Esophagus squamous epithelium (tissue), 5 donors: ENCODE results near the gene TRAP1. TPM values are rescaled to one million over a fixed set of nuclear protein-coding genes. Genes with fewer than 3 reads are reported as not detected.

Source experiments
- DNase-seq: peaks from one replicate; lab custom pipeline; 2025; lab: John Stamatoyannopoulos, UW
- H3K27ac ChIP-seq, 4 donors: fragments of 200-600 bp; sonication (generic); one replicate each; pipeline ENCODE4 v1.5.1; 2016 to 2019; ENCODE audit warnings: mild to moderate bottlenecking in 1 of 4
- H3K27me3 ChIP-seq, 4 donors: fragments of 200-600 bp; sonication (generic); 1 replicate in 3 of 4; 2 replicates in 1 of 4; pipeline versions ENCODE4 v1.5.1 to v1.6.0; 2017 to 2021; ENCODE audit warnings: antibody characterized with exemption in 1 of 4
- H3K36me3 ChIP-seq, 3 donors: fragments of 200-600 bp; sonication (generic); one replicate each; pipeline ENCODE4 v1.5.1; 2016 to 2019
- H3K4me1 ChIP-seq, 3 donors: fragments of 200-600 bp; sonication (generic); one replicate each; pipeline ENCODE4 v1.5.1; 2017 to 2019
- H3K4me3 ChIP-seq, 4 donors: fragments of 200-600 bp; sonication (generic); 1 replicate in 3 of 4; 2 replicates in 1 of 4; pipeline ENCODE4 v1.5.1; 2016 to 2019; ENCODE audit warnings: mild to moderate bottlenecking in 2 of 4, moderate library complexity in 1 of 4
- H3K9me3 ChIP-seq, 3 donors: fragments of 200-600 bp; sonication (generic); one replicate each; pipeline ENCODE4 v1.5.1; 2016 to 2019
- POLR2A ChIP-seq, 4 donors: fragments of 450-650 bp; IDR thresholded peaks; one replicate each; pipeline ENCODE4 v1.6.1; 2017; ENCODE audit warnings: antibody characterized with exemption in 4 of 4, mild to moderate bottlenecking in 4 of 4, moderate library complexity in 3 of 4
- WGBS, 2 donors: methylation state at CpG; one replicate each; pipeline ENCODE4 v1.1.5; 2018; 5-methylcytosine and 5-hydroxymethylcytosine counted together
- intact Hi-C: fragments of 100-400 bp; cut with DNase I; formaldehyde crosslinking; loops from one replicate; pipeline ENCODE4 v1.15.0; 2022
- total RNA-seq, 4 donors: library from RNA; depleted of rRNA; stranded (reverse); fragments of >200 nt; gene quantifications; one replicate each; pipeline ENCODE4 v1.1.0, GENCODE V29; 2016
- TF ChIP-seq, protein P1 (sequence below), 6 experiments: fragments of 450-650 bp in 4 of 6; fragments of 200-600 bp in 2 of 6; sonication (generic) in 2 of 6; IDR thresholded peaks; one replicate each; pipeline ENCODE4 v1.5.1; 2016 to 2019; ENCODE audit warnings: antibody characterized with exemption in 6 of 6, mild to moderate bottlenecking in 4 of 6, moderate library complexity in 4 of 6
- donor health status: DM: yes; HTN: yes; CAD: no.

Gene TRAP1
- total RNA-seq, 4 donors from 2014 or later = 76.5 to 121 (median 97.6) TPM

DNA sequence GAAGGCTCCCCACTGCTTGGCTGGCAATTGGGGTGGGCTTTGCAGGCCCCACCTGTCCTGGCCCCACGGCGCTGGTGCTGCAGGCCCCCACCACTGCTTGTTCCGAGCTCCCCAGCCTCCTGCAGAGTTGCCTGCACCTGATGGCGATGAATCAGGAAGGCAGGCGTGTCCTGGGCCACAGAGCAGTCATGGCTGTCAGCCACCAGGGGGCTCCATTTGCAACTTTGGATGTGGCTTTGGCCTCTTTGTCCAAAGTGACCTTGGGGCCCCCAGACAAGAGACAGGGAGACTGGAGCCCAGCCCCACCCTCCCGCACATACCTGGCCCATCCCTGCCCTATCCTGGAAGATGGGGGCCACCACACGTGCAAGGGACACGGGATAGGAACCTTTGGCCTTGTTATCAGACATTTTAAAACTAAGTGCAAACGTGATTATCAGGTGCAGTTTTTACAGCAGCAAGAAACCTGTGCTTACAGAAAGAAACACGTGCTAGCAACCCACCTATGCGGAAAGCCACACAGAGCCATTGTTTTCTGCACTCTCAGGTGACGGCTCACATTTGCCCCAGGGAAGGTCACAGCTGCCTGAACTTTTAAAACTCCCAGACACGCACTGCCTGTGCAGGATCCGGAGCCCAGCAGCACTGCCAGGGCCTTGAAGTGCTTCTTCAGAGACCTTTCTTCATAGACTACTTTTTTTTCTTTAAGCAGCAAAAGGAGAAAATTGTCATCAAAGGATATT is 62.9 kb downstream of the TRAP1 start, which contains the start of gene DNASE1:
Gene DNASE1 (plus strand): TSS at position 443 of the 743 bp plus-strand sequence. CDS start 683 bp downstream, outside the sequence.
- 58 to 67% methylated on average over 3 to 6 of the region's 14 CpGs for WGBS, 2 donors
- intact Hi-C loops = no loop called here
- no peaks in the 10 kb centered on the region for H3K27me3 ChIP-seq
- H3K27ac ChIP-seq = no peak within 1 kb of the TSS
- H3K36me3 ChIP-seq = peaks cover 19 to 76% (median 30%) of the 10 kb centered on the region in 3 donors
- no peak for DNase-seq
- H3K9me3 ChIP-seq = no peaks in the 10 kb centered on the region
- TF ChIP-seq, protein P1, sequence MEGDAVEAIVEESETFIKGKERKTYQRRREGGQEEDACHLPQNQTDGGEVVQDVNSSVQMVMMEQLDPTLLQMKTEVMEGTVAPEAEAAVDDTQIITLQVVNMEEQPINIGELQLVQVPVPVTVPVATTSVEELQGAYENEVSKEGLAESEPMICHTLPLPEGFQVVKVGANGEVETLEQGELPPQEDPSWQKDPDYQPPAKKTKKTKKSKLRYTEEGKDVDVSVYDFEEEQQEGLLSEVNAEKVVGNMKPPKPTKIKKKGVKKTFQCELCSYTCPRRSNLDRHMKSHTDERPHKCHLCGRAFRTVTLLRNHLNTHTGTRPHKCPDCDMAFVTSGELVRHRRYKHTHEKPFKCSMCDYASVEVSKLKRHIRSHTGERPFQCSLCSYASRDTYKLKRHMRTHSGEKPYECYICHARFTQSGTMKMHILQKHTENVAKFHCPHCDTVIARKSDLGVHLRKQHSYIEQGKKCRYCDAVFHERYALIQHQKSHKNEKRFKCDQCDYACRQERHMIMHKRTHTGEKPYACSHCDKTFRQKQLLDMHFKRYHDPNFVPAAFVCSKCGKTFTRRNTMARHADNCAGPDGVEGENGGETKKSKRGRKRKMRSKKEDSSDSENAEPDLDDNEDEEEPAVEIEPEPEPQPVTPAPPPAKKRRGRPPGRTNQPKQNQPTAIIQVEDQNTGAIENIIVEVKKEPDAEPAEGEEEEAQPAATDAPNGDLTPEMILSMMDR (IDR thresholded peaks at IDR 0.05) = peak; percentile 43 to 72 (median 59)
- TF ChIP-seq POLR2A (IDR thresholded peaks at IDR 0.05) = no peak
- H3K4me3 ChIP-seq = no peak within 1 kb of the TSS
- H3K4me1 ChIP-seq = no peaks in the 10 kb centered on the region

GRCh38 chr16:3652373-3653195 is 64.7 kb downstream of the TRAP1 start:
- no peak for DNase-seq
- no peak overlapping the region for H3K4me3 ChIP-seq
- no peak overlapping the region for H3K27ac ChIP-seq
- WGBS, 2 donors = 79 to 86% methylated on average over 11 to 12 of the region's 14 CpGs
- H3K27me3 ChIP-seq = no peaks in the 10 kb centered on the region
- H3K4me1 ChIP-seq = no peaks in the 10 kb centered on the region
- intact Hi-C loops = no loop called here
- no peaks in the 10 kb centered on the region for H3K9me3 ChIP-seq
- TF ChIP-seq, protein P1 (IDR thresholded peaks at IDR 0.05) = no peak
- no peak for TF ChIP-seq POLR2A (IDR thresholded peaks at IDR 0.05)
- peaks cover 18 to 57% (median 18%) of the 10 kb centered on the region in 3 donors for H3K36me3 ChIP-seq

- intact Hi-C loops = no loop called here
- TF ChIP-seq, protein P1 (IDR thresholded peaks at IDR 0.05) = no peak
- no peak for TF ChIP-seq POLR2A (IDR thresholded peaks at IDR 0.05)
- 51 to 68% methylated on average over 6 to 7 of the region's 18 CpGs for WGBS, 2 donors
- H3K27me3 ChIP-seq = no peaks in the 10 kb centered on the region
- H3K36me3 ChIP-seq = peaks cover 9 to 49% (median 9%) of the 10 kb centered on the region in 3 donors
- no peaks in the 10 kb centered on the region for H3K9me3 ChIP-seq
- DNase-seq = no peak
- peaks cover 0 to 2% (median 0%) of the 10 kb centered on the region in 3 donors for H3K4me1 ChIP-seq
- no peak overlapping the region for H3K27ac ChIP-seq
- H3K4me3 ChIP-seq = no peak overlapping the region
These were observed 65.6 kb downstream of the TRAP1 start for GRCh38 chr16:3651461-3652372.

DNA sequence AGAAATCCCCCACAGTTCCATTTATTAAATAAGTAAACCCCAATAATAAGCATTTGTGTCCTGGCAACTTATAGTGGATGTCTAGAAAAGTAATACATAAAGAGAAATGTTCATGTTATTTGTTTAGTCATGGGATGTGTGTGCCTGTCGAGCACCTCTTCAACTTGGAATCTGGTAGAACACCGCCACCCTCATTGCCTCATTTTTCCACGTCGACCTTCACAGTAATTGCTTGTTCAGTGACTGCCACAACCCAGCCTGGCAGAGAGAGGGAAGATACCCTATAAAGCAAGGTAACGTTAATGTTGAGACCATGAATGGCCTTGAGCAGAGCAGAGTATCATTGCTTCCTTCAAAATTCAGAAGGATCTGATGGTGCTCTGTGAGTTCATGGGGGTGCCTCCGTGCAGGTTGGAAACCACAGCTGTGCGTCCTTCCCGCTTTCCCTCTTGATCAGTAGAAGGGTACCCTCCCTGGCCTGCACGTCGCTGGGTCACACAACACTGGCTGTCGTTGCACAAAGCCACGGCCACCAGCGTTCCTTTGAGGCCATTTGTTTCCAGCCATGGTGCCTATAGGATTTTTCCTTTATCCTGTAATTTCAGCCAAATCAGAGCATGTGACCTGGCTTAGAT is 66.6 kb downstream of the TRAP1 start:
- WGBS, 2 donors = 81 to 88% methylated on average over 12 to 13 of the region's 13 CpGs
- intact Hi-C loops = no loop called here

More for the DNA sequence above, 66.6 kb downstream of the TRAP1 start:
- Histone ChIP-seq H3K27ac (no peak overlapping the region), H3K9me3 (no peaks in the 10 kb centered on the region), H3K27me3 (no peaks in the 10 kb centered on the region), H3K36me3 (peaks cover 6 to 39% (median 6%) of the 10 kb centered on the region in 3 donors), H3K4me3 (no peak overlapping the region), H3K4me1 (peaks cover 0 to 12% (median 4%) of the 10 kb centered on the region in 3 donors)
- no peak for DNase-seq
- no peak for TF ChIP-seq POLR2A (IDR thresholded peaks at IDR 0.05)
- TF ChIP-seq, protein P1 (IDR thresholded peaks at IDR 0.05) = no peak
